Neural cell (in vitro differentiated cells): ENCODE measurements around the gene DNAJC13. TPM values are rescaled to one million over a fixed set of nuclear protein-coding genes. Genes with fewer than 3 reads are reported as not detected.

ENCODE experiments used
- H2AFZ ChIP-seq: fragments of 200-600, 300-800 bp; sonication (generic), shearing (Covaris generic); 2 replicates; pipeline ENCODE4 v1.6.0; 2014; ENCODE audit warnings: low read depth, mild to moderate bottlenecking, antibody characterized with exemption, low read length, moderate library complexity
- H3F3A ChIP-seq: fragments of 200-600 bp; shearing (Covaris generic); 2 replicates; pipeline ENCODE4 v1.6.1; 2016; ENCODE audit warnings: mild to moderate bottlenecking, moderate library complexity, mixed read lengths, antibody characterized with exemption, low read length; ENCODE audit not compliant: insufficient read depth, poor library complexity, severe bottlenecking
- H3K27ac ChIP-seq: fragments of 200-600, 300-800 bp; sonication (generic), shearing (Covaris generic); 2 replicates; pipeline ENCODE4 v1.5.1; 2014; ENCODE audit warnings: mild to moderate bottlenecking, low read length, moderate library complexity
- H3K27me3 ChIP-seq: fragments of 300-800, 200-600 bp; sonication (generic), shearing (Covaris generic); 2 replicates; pipeline ENCODE4 v1.6.0; 2014; ENCODE audit warnings: mild to moderate bottlenecking, low read depth, low read length, moderate library complexity; ENCODE audit not compliant: insufficient read depth
- H3K36me3 ChIP-seq: fragments of 300-800, 200-600 bp; sonication (generic), shearing (Covaris generic); 2 replicates; pipeline ENCODE4 v1.5.1; 2014; ENCODE audit warnings: mild to moderate bottlenecking, antibody characterized with exemption, low read length, moderate library complexity; ENCODE audit not compliant: insufficient read depth
- H3K4me2 ChIP-seq: fragments of 300-800, 200-600 bp; sonication (generic), shearing (Covaris generic); 2 replicates; pipeline ENCODE4 v1.6.0; 2014; ENCODE audit warnings: mild to moderate bottlenecking, low read length
- H3K4me3 ChIP-seq: fragments of 300-800, 200-600 bp; sonication (generic), shearing (Covaris generic); 2 replicates; pipeline ENCODE4 v1.5.1; 2014; ENCODE audit warnings: mild to moderate bottlenecking, low read length, moderate library complexity
- H3K79me2 ChIP-seq: fragments of 200-600 bp; shearing (Covaris generic); replicated peaks from 2 replicates; pipeline ENCODE4 v1.6.0; 2014; ENCODE audit warnings: mild to moderate bottlenecking, low read length, moderate library complexity; ENCODE audit not compliant: insufficient read depth
- H3K9ac ChIP-seq: fragments of 300-800, 200-600 bp; sonication (generic), shearing (Covaris generic); 2 replicates; pipeline ENCODE4 v1.6.1; 2016; ENCODE audit warnings: mild to moderate bottlenecking, low read length, mixed read lengths
- H3K9me2 ChIP-seq: fragments of 200-600 bp; shearing (Covaris generic); 2 replicates; pipeline ENCODE4 v1.6.1; 2016; ENCODE audit warnings: mild to moderate bottlenecking, low read length, mixed read lengths; ENCODE audit not compliant: insufficient read depth
- H3K9me3 ChIP-seq: fragments of 200-600, 300-800 bp; sonication (generic), shearing (Covaris generic); 2 replicates; pipeline ENCODE4 v1.6.1; 2016; ENCODE audit warnings: mild to moderate bottlenecking, mixed run types, low read length, moderate library complexity, mixed read lengths
- H4K20me1 ChIP-seq: fragments of 200-600 bp; shearing (Covaris generic); 2 replicates; pipeline ENCODE4 v1.6.1; 2016; ENCODE audit warnings: mild to moderate bottlenecking, mixed run types; ENCODE audit not compliant: insufficient read depth
- CTCF ChIP-seq: fragments of 450-650 bp; IDR thresholded peaks from 2 replicates; pipeline ENCODE4 v1.5.1; 2014; ENCODE audit warnings: antibody characterized with exemption, mild to moderate bottlenecking, moderate library complexity; ENCODE audit not compliant: poor library complexity, severe bottlenecking
- EP300 ChIP-seq: fragments of 450-650 bp; conservative IDR thresholded peaks from 2 replicates; pipeline ENCODE4 v1.6.1; 2014; ENCODE audit warnings: antibody characterized with exemption, mild to moderate bottlenecking, moderate library complexity; ENCODE audit not compliant: poor library complexity, severe bottlenecking
- EZH2 ChIP-seq: fragments of 200-600, 300-800 bp; shearing (Covaris generic), sonication (generic); IDR thresholded peaks from 2 replicates; pipeline ENCODE4 v1.6.1; 2014; ENCODE audit warnings: antibody characterized with exemption, low read length, borderline replicate concordance, mild to moderate bottlenecking; ENCODE audit not compliant: insufficient read depth, poor library complexity, severe bottlenecking
- MXI1 ChIP-seq: fragments of 450-650 bp; conservative IDR thresholded peaks from 2 replicates; pipeline ENCODE4 v1.6.1; 2014; ENCODE audit warnings: antibody characterized with exemption, mild to moderate bottlenecking; ENCODE audit not compliant: poor library complexity, severe bottlenecking
- POLR2AphosphoS5 ChIP-seq: IDR thresholded peaks from 2 replicates; pipeline ENCODE4 v1.6.1; 2012
- RAD21 ChIP-seq: fragments of 450-650 bp; conservative IDR thresholded peaks from 2 replicates; pipeline ENCODE4 v1.6.1; 2014; ENCODE audit warnings: antibody characterized with exemption, mild to moderate bottlenecking, moderate library complexity
- REST ChIP-seq: IDR thresholded peaks from 2 replicates; pipeline ENCODE4 v1.6.1; 2012; ENCODE audit warnings: borderline replicate concordance
- TAF1 ChIP-seq: IDR thresholded peaks from 2 replicates; pipeline ENCODE4 v1.6.1; 2012; ENCODE audit warnings: low read depth
- polyA plus RNA-seq: library from polyadenylated mRNA; depleted of rRNA; stranded (reverse); fragments of >200 nt; gene quantifications from 2 replicates; pipeline ENCODE4 v1.2.3, GENCODE V29; 2014

DNAJC13 gene
- polyA plus RNA-seq, 1 donor from 2014 or later, result 38.4 TPM

- Histone ChIP-seq H3K36me3 (peaks cover 17% of the 10 kb centered on the region), H3K27me3 (no peaks in the 10 kb centered on the region), H3K79me2 (no peaks in the 10 kb centered on the region), H2AFZ (no peak overlapping the region), H3K9me2 (no peaks in the 10 kb centered on the region), H3K27ac (no peak overlapping the region), H3K9me3 (no peaks in the 10 kb centered on the region), H3F3A (no peaks in the 10 kb centered on the region), H4K20me1 (no peaks in the 10 kb centered on the region), H3K9ac (no peak overlapping the region), H3K4me3 (no peak overlapping the region), H3K4me2 (no peak overlapping the region)
- TF ChIP-seq CTCF (no peak), EP300 (no peak), POLR2AphosphoS5 (no peak)
Observed at GRCh38 chr3:132519914-132520313, 102.6 kb downstream of the DNAJC13 start.

- Histone ChIP-seq H3F3A (no peaks in the 10 kb centered on the region), H3K9me2 (no peaks in the 10 kb centered on the region), H3K9ac (no peak overlapping the region), H2AFZ (no peak overlapping the region), H3K4me3 (no peak overlapping the region), H3K9me3 (no peaks in the 10 kb centered on the region), H4K20me1 (no peaks in the 10 kb centered on the region), H3K79me2 (no peaks in the 10 kb centered on the region), H3K27ac (no peak overlapping the region), H3K36me3 (peaks cover 17% of the 10 kb centered on the region), H3K27me3 (no peaks in the 10 kb centered on the region), H3K4me2 (no peak overlapping the region)
- no peak for TF ChIP-seq POLR2AphosphoS5
- no peak for TF ChIP-seq CTCF
- no peak for TF ChIP-seq EZH2
- no peak for TF ChIP-seq MXI1
- TF ChIP-seq TAF1, result no peak
- TF ChIP-seq REST, result no peak
- TF ChIP-seq RAD21, result no peak
Observed at GRCh38 chr3:132521901-132522300, 104.6 kb downstream of the DNAJC13 start.
